GM12872 (cell line): ENCODE results near the gene MYO7B.

Source experiments
- CTCF ChIP-seq: IDR thresholded peaks from 3 replicates; pipeline ENCODE4 v1.5.1; 2011; ENCODE audit warnings: low read depth, mild to moderate bottlenecking, low read length, moderate library complexity; ENCODE audit not compliant: insufficient read depth

MYO7B gene

GRCh38 chr2:127624756-127625571, 89.5 kb downstream of the MYO7B start:
- TF ChIP-seq CTCF: no peak

GRCh38 chr2:127625572-127625951, 90.1 kb downstream of the MYO7B start:
- TF ChIP-seq CTCF: no peak

- no peak for TF ChIP-seq CTCF
Observed at GRCh38 chr2:127626175-127626574, 90.7 kb downstream of the MYO7B start.

- no peak for TF ChIP-seq CTCF
Observed at GRCh38 chr2:127626917-127627739, 91.6 kb downstream of the MYO7B start.

GRCh38 chr2:127627740-127628571, 92.5 kb downstream of the MYO7B start:
- TF ChIP-seq CTCF: no peak

GRCh38 chr2:127628767-127629614, 93.5 kb downstream of the MYO7B start:
- no peak for TF ChIP-seq CTCF
